GM12878 (cell line): Measurements from ENCODE around the gene CBLB. TPM values are rescaled to one million over a fixed set of nuclear protein-coding genes. Genes with fewer than 3 reads are reported as not detected.

Source experiments
- ATAC-seq: fragments of 200-7000 bp; cut with Tn5 transposase; 3 replicates; pipeline ENCODE4 v1.9.1; 2020; ENCODE audit warnings: mild to moderate bottlenecking, moderate library complexity
- BruUV-seq: library from RNA; stranded (reverse); fragments of 400-500 nt; replicated peaks from 2 replicates; lab custom pipeline; 2021; lab: Mats Ljungman, UMichigan
- CTCF ChIA-PET: fragments of 300-600 bp; sonication (Branson Sonifier 250); formaldehyde crosslinking; extraction: SDS; loops from one replicate; lab custom pipeline; 2021; ENCODE audit warnings: inconsistent platforms; lab: Yijun Ruan, JAX
- POLR2A ChIA-PET: fragments of 350-600 bp; formaldehyde crosslinking; extraction: SDS; loops from one replicate; lab custom pipeline; 2021; ENCODE audit warnings: inconsistent platforms; lab: Charles Lee
- RAD21 ChIA-PET: fragments of 300-600 bp; sonication (Branson Sonifier 250); formaldehyde crosslinking; loops from one replicate; lab custom pipeline; 2023; ENCODE audit warnings: antibody characterized with exemption; ENCODE audit not compliant: unreplicated experiment; lab: Charles Lee
- SMC1A ChIA-PET: fragments of 300-600 bp; sonication (Branson Sonifier 250); formaldehyde crosslinking; loops from one replicate; lab custom pipeline; 2023; ENCODE audit not compliant: unreplicated experiment, uncharacterized antibody; lab: Charles Lee
- DNase-seq: peaks from one replicate; pipeline ENCODE4 v3.0.0-alpha.2; 2011; ENCODE audit warnings: low read depth, low spot score
- FAIRE-seq: peaks from 3 replicates; lab custom pipeline; 2011; peaks lifted over from hg19 to GRCh38; lab: Jason Lieb, UNC
- H2AFZ ChIP-seq: 2 replicates; pipeline ENCODE4 v1.6.0; 2011; ENCODE audit warnings: low read depth, low read length, control low read depth; ENCODE audit not compliant: control insufficient read depth
- H3K27ac ChIP-seq: 2 replicates; pipeline ENCODE4 v1.5.1; 2011; ENCODE audit warnings: control low read depth; ENCODE audit not compliant: control insufficient read depth, insufficient read depth
- H3K27me3 ChIP-seq, 2 experiments: replicated peaks in 1 of 2; 2 replicates each; pipeline versions ENCODE4 v1.6.0 to v1.6.1; 2011; ENCODE audit warnings: low read length in 1 of 2; ENCODE audit not compliant: control insufficient read depth in 2 of 2, insufficient read depth in 2 of 2
- H3K36me3 ChIP-seq, 2 experiments: 2 replicates each; pipeline ENCODE4 v1.5.1; 2011; ENCODE audit warnings: low read length in 1 of 2; ENCODE audit not compliant: control insufficient read depth in 2 of 2, insufficient read depth in 2 of 2
- H3K4me1 ChIP-seq: 2 replicates; pipeline ENCODE4 v1.6.1; 2011; ENCODE audit warnings: mild to moderate bottlenecking, low read length, moderate library complexity, mixed read lengths; ENCODE audit not compliant: control insufficient read depth, insufficient read depth
- H3K4me2 ChIP-seq: 2 replicates; pipeline ENCODE4 v1.6.0; 2011; ENCODE audit warnings: control low read depth; ENCODE audit not compliant: control insufficient read depth, insufficient read depth
- H3K4me3 ChIP-seq: fragments of 200-600 bp; sonication (generic); 2 replicates; pipeline ENCODE4 v1.5.1; 2016
- H3K79me2 ChIP-seq: 2 replicates; pipeline ENCODE4 v1.6.0; 2011; ENCODE audit warnings: low read length; ENCODE audit not compliant: control insufficient read depth, insufficient read depth
- H3K9ac ChIP-seq: 2 replicates; pipeline ENCODE4 v1.8.0; 2011; ENCODE audit warnings: low read length, control low read depth, mixed read lengths; ENCODE audit not compliant: control insufficient read depth, insufficient read depth
- H3K9me3 ChIP-seq: replicated peaks from 3 replicates; pipeline ENCODE4 v1.5.1; 2011; ENCODE audit warnings: mild to moderate bottlenecking, low read length; ENCODE audit not compliant: control insufficient read depth, insufficient read depth
- H4K20me1 ChIP-seq: 2 replicates; pipeline ENCODE4 v1.6.0; 2011; ENCODE audit not compliant: control insufficient read depth, insufficient read depth
- CHD1 ChIP-seq: IDR thresholded peaks from 2 replicates; pipeline ENCODE4 v1.6.1; 2012; ENCODE audit warnings: low read depth, low read length, improper control_type of control experiment
- CHD4 ChIP-seq: fragments of 200-600 bp; sonication (generic); IDR thresholded peaks from 2 replicates; pipeline ENCODE4 v1.6.1; 2016; ENCODE audit warnings: mild to moderate bottlenecking
- CREM ChIP-seq: IDR thresholded peaks from 2 replicates; pipeline ENCODE4 v1.6.1; 2014; ENCODE audit warnings: antibody characterized with exemption, low read depth
- E4F1 ChIP-seq: fragments of 450-650 bp; IDR thresholded peaks from 2 replicates; pipeline ENCODE4 v1.6.1; 2018; ENCODE audit warnings: borderline replicate concordance, mild to moderate bottlenecking; ENCODE audit not compliant: partially characterized antibody
- EED ChIP-seq: sonication (generic); IDR thresholded peaks from 2 replicates; pipeline ENCODE4 v1.6.1; 2016; ENCODE audit warnings: antibody characterized with exemption, low read depth
- FOXM1 ChIP-seq: IDR thresholded peaks from 2 replicates; pipeline ENCODE4 v1.6.1; 2012; ENCODE audit warnings: low read depth, mild to moderate bottlenecking, inconsistent platforms, low read length, moderate library complexity
- GABPA ChIP-seq: IDR thresholded peaks from 2 replicates; pipeline ENCODE4 v1.6.1; 2014; ENCODE audit warnings: antibody characterized with exemption, low read depth, mild to moderate bottlenecking, inconsistent platforms
- IRF5 ChIP-seq: fragments of 450-650 bp; IDR thresholded peaks from 2 replicates; pipeline ENCODE4 v1.6.1; 2017; ENCODE audit warnings: borderline replicate concordance
- KAT2A ChIP-seq: conservative IDR thresholded peaks from 2 replicates; pipeline ENCODE4 v1.6.1; 2011; ENCODE audit warnings: low read depth, low read length; ENCODE audit not compliant: control insufficient read depth
- KLF5 ChIP-seq: fragments of 450-650 bp; IDR thresholded peaks from 2 replicates; pipeline ENCODE4 v1.6.1; 2014; ENCODE audit warnings: mild to moderate bottlenecking; ENCODE audit not compliant: partially characterized antibody
- MYC ChIP-seq: IDR thresholded peaks from 2 replicates; pipeline ENCODE4 v1.6.1; 2011; ENCODE audit warnings: mild to moderate bottlenecking, low read length, moderate library complexity, inconsistent platforms; ENCODE audit not compliant: insufficient read depth, insufficient replicate concordance, insufficient read length, severe bottlenecking
- NFYA ChIP-seq: IDR thresholded peaks from 2 replicates; pipeline ENCODE4 v1.6.1; 2011; ENCODE audit warnings: low read depth, mild to moderate bottlenecking, low read length, improper control_type of control experiment, borderline replicate concordance
- NR2C2 ChIP-seq: IDR thresholded peaks from 2 replicates; pipeline ENCODE4 v1.6.1; 2011; ENCODE audit warnings: borderline replicate concordance, low read depth; ENCODE audit not compliant: control insufficient read depth, insufficient read length
- RELA ChIP-seq: fragments of 450-650 bp; IDR thresholded peaks from 2 replicates; pipeline ENCODE4 v1.8.0; 2014; ENCODE audit warnings: borderline replicate concordance; ENCODE audit not compliant: partially characterized antibody
- STAT1 ChIP-seq: fragments of 450-650 bp; conservative IDR thresholded peaks from 2 replicates; pipeline ENCODE4 v1.6.1; 2014; ENCODE audit warnings: antibody characterized with exemption, mild to moderate bottlenecking
- ZNF592 ChIP-seq: fragments of 450-650 bp; IDR thresholded peaks from 2 replicates; pipeline ENCODE4 v1.6.1; 2017; ENCODE audit warnings: mild to moderate bottlenecking, moderate library complexity
- ZSCAN29 ChIP-seq: fragments of 450-650 bp; IDR thresholded peaks from 2 replicates; pipeline ENCODE4 v1.6.1; 2017; ENCODE audit warnings: mild to moderate bottlenecking, moderate library complexity
- WGBS: methylation state at CpG from one replicate; pipeline ENCODE4 v1.1.6; 2016; ENCODE audit warnings: low lambda C conversion rate; ENCODE audit not compliant: insufficient replicate concordance, insufficient coverage; ENCODE audit errors: missing lambda C conversion rate; 5-methylcytosine and 5-hydroxymethylcytosine counted together
- in situ Hi-C: fragments of 300-500 bp; cut with MboI; formaldehyde crosslinking; loops from 9 replicates; pipeline ENCODE4 v1.14.3; 2018; ENCODE audit warnings: mixed read lengths
- intact Hi-C: fragments of 100-400 bp; cut with micrococcal nuclease; formaldehyde crosslinking; loops from one replicate; pipeline ENCODE4 v1.14.2; 2022; ENCODE audit not compliant: unreplicated experiment
- polyA plus RNA-seq, 11 experiments: library from polyadenylated mRNA; depleted of rRNA in 4 of 11; unstranded in 6 of 11; stranded (reverse) in 5 of 11; fragments of >200 nt; fragmentation: Nextera tagmentation in 4 of 11; fragmentation: Illumina TruSeq in 1 of 11; extraction: Ambion mirVana in 4 of 11; extraction: Trizol in 1 of 11; gene quantifications; 1 replicate in 1 of 11; 2 replicates in 10 of 11; pipeline versions ENCODE4 v1.2.1 to v1.2.3, GENCODE V29; 2011 to 2016; ENCODE audit warnings: inconsistent platforms in 2 of 11, missing spikeins in 2 of 11, low read depth in 1 of 11
- total RNA-seq, 4 experiments: library from RNA; depleted of rRNA in 3 of 4; stranded (reverse); fragments of >200 nt in 3 of 4; fragmentation: Illumina TruSeq in 1 of 4; extraction: Trizol in 1 of 4; gene quantifications; 2 replicates each; pipeline versions ENCODE4 v1.2.1 to v1.2.3, GENCODE V29; 2013 to 2021

CBLB gene
- total and polyA plus RNA-seq, 10 of the 15 experiments (the other 5 are each of a cell fraction or from before 2014, with no cell fraction given): 17.2 to 107 (median 41.9) TPM

- Histone ChIP-seq H3K36me3 (peaks cover 3 to 13% of the 10 kb centered on the region in 2 experiments), H3K79me2 (no peaks in the 10 kb centered on the region), H3K27ac (no peak overlapping the region), H3K4me1 (no peaks in the 10 kb centered on the region), H2AFZ (no peak overlapping the region), H3K4me2 (no peak overlapping the region), H4K20me1 (no peaks in the 10 kb centered on the region), H3K27me3 (no peaks in the 10 kb centered on the region), H3K9me3 (no peaks in the 10 kb centered on the region), H3K9ac (no peak overlapping the region)
- SMC1A ChIA-PET: interaction anchor here (0.6 to 0.7 kb wide), 2 partner anchors 153 to 840 kb away, joined by 3 to 4 read pairs; no protein-coding TSS in a partner anchor
- CTCF ChIA-PET: no interaction called here
- in situ Hi-C loops (loop anchor here (10.0 kb wide), 1 partner anchor 938 kb away; no protein-coding TSS in a partner anchor), intact Hi-C loops (no loop called here)
- no peak for ATAC-seq
- DNase-seq: no peak
- RAD21 ChIA-PET: no interaction called here
- BruUV-seq: no TSS peak
- POLR2A ChIA-PET: interaction anchor here (0.7 kb wide), 1 partner anchor 601 kb away, joined by 4 read pairs; no protein-coding TSS in a partner anchor
- whole genome bisulfite sequencing: 77% methylated on average over 5 of the region's 5 CpGs
- no peak for TF ChIP-seq E4F1
- no peak for TF ChIP-seq CHD1
- no peak for TF ChIP-seq STAT1
- no peak for TF ChIP-seq IRF5
- TF ChIP-seq CHD4: no peak
- no peak for TF ChIP-seq FOXM1
- TF ChIP-seq NFYA: no peak
- TF ChIP-seq EED: no peak
- no peak for TF ChIP-seq NR2C2
- no peak for TF ChIP-seq GABPA
- no peak for TF ChIP-seq RELA
- no peak for TF ChIP-seq CREM
- TF ChIP-seq KAT2A: no peak
- no peak for TF ChIP-seq ZSCAN29
- TF ChIP-seq ZNF592: no peak
- TF ChIP-seq MYC: no peak
- no peak for TF ChIP-seq KLF5
- TF ChIP-seq, all 136 proteins: peak for 0
- H3K4me3 ChIP-seq: no peak overlapping the region
- no peak for FAIRE-seq
Measured at GRCh38 chr3:105676621-105677300, 192.1 kb downstream of the CBLB start.
